HEK293T (cell line): ENCODE data around the gene CHST1.

ENCODE experiments used
- BHLHE40 ChIP-seq: fragments of 450-650 bp; IDR thresholded peaks from 2 replicates; pipeline ENCODE4 v1.6.1; 2016; ENCODE audit warnings: mild to moderate bottlenecking, moderate library complexity, borderline replicate concordance
- ELF4 ChIP-seq: fragments of 450-650 bp; IDR thresholded peaks from 2 replicates; pipeline ENCODE4 v1.6.1; 2017; ENCODE audit warnings: antibody characterized with exemption
- FOXA1 ChIP-seq: fragments of 450-650 bp; IDR thresholded peaks from 2 replicates; pipeline ENCODE4 v1.6.1; 2016; ENCODE audit warnings: mild to moderate bottlenecking
- FOXK2 ChIP-seq: fragments of 450-650 bp; IDR thresholded peaks from 2 replicates; pipeline ENCODE4 v1.6.1; 2016; ENCODE audit warnings: mild to moderate bottlenecking
- FOXM1 ChIP-seq: fragments of 450-650 bp; IDR thresholded peaks from 2 replicates; pipeline ENCODE4 v1.6.1; 2017; ENCODE audit warnings: mild to moderate bottlenecking, borderline replicate concordance
- NFRKB ChIP-seq: fragments of 450-650 bp; IDR thresholded peaks from 2 replicates; pipeline ENCODE4 v1.6.1; 2016; ENCODE audit warnings: mild to moderate bottlenecking, moderate library complexity
- SP1 ChIP-seq: fragments of 450-650 bp; IDR thresholded peaks from 2 replicates; pipeline ENCODE4 v1.6.1; 2017
- SUZ12 ChIP-seq: fragments of 450-650 bp; IDR thresholded peaks from 2 replicates; pipeline ENCODE4 v1.6.1; 2016; ENCODE audit warnings: mild to moderate bottlenecking
- TARDBP ChIP-seq: fragments of 450-650 bp; IDR thresholded peaks from 2 replicates; pipeline ENCODE4 v1.6.1; 2016
- ZNF384 ChIP-seq: fragments of 450-650 bp; IDR thresholded peaks from 2 replicates; pipeline ENCODE4 v1.6.1; 2016

- no peak for TF ChIP-seq ELF4
- no peak for TF ChIP-seq NFRKB
- no peak for TF ChIP-seq TARDBP
- no peak for TF ChIP-seq FOXM1
- TF ChIP-seq ZNF384, result no peak
- TF ChIP-seq BHLHE40, result no peak
- TF ChIP-seq FOXK2, result no peak
- no peak for TF ChIP-seq SP1
- TF ChIP-seq SUZ12, result no peak
- TF ChIP-seq FOXA1, result no peak
Measured at GRCh38 chr11:45648931-45649330, 16.5 kb downstream of the CHST1 start.
